ENCODE results near the gene TULP4.
A peak's percentile ranks its signal among the peaks of the same experiment; 100 is the strongest.
"Not testable (repeated sequence)": the region's sequence is repeated elsewhere in the genome, so short reads cannot be mapped to it uniquely, and the experiment has no call there.

Gene TULP4

DNA sequence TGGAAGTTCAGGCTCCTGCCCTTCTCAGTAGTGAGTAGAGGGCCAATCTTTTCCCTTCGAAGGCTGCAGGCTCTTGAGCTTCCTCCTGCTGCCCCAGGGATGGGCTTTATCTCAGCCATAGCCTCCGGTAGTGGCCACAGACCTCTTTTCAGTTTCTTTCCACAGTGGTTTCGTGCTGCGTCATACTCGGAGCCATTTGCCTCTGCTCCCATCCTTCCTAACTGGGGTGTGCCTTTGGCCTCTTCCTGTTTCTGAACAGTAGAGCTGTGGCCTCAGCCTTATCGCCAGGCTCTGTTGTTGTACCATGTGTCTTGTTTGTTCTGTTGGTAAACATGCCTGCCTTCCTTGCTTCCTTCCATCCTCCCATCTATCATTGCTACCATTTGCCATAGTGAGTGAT lies 54.1 kb downstream of the TULP4 start:
- no peak for DNase-seq

DNA sequence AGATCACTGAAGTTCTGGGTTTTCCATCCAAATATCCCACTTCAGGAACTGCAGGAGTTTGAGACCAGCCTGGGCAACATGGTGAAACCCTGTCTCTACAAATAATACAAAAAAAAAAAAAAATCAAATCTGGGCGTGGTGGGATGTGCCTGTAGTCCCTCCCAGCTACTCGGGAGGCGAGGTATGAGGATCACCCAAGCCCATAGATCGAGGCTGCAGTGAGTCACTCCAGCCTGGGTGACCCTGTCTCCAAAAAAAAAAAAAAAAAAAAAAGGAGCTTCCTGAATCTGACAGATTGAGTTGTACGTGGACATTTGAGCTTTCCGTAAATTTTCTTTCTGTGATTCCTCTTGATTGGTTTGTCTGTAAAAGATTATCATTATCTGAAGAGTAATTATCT lies 55.6 kb downstream of the TULP4 start:
- DNase-seq = no peak

DNA sequence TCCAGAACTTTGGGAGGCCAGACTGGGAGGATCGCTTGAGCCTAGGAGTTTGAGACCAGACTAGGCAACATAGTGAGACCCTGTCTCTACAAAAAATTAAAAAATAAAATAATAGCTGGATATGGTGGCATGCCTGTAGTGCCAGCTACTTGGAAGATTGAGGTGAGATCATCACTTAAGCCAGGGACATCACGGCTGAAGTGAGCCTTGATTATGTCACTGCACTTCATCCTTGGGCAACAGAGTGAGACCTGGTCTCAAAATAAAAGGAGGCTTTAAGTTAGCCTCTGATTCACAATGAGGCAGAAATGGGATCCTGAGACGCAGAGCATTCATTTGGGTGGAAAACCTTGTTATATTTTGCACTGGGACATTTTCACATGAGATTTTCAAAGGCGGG lies 57.0 kb downstream of the TULP4 start:
- DNase-seq = no peak

DNA sequence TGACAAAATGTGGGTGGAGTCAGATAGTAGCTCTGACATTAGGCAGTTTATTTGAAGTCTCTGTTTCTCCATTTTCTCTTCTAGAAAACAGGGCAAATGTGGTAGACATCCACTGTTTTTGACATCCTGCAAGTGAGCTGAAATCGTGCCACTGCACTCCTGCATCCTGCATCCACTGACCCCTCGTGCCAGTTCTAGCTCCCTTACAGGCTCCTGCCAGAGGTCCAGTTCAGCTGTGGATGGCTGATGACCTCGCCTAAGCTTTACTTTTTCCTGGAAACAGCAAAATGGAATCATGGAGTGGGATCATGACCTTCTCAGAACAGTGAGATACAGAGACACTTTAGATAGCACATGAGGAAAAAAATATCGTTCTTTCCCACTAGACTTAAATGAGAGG lies 58.5 kb downstream of the TULP4 start:
- DNase-seq = no peak

DNA sequence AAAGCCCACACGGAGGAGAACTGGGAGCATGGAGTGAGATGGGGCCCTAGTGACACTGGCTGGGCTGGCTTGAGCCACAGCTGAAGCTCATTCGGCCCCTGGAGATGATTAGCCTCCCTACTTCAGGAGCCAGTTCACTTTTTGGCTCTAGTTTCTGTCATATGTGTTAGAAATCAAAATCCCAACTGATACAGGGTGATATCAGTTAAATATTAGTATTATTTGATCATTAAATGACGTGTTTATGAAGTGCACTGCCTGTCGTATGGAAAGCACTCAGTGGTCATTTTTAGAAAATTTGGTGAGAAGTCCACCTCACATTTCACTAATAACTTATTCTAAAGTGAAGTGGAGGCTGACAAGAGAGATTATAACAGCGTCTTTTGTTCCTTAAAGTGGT lies 59.0 kb downstream of the TULP4 start:
- DNase-seq = no peak

DNA sequence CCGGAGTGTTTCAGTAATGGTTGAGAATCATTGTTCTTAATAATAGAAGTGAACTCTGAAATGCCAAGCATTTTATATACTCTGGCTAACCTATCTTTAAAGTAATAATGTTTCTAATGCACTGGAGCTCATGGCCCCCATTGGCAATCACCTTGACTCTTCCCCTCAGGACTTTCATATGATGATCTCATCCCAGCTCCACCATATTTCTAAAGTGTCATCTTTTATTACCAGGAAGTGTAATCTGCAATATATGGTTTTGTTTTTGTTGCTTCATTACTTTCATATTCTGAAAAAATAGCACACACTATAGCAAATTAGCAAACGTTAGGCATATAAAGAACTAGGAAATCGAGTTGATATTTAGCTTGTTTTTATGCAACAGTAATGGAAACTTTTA lies 60.3 kb downstream of the TULP4 start:
- no peak for DNase-seq

DNA sequence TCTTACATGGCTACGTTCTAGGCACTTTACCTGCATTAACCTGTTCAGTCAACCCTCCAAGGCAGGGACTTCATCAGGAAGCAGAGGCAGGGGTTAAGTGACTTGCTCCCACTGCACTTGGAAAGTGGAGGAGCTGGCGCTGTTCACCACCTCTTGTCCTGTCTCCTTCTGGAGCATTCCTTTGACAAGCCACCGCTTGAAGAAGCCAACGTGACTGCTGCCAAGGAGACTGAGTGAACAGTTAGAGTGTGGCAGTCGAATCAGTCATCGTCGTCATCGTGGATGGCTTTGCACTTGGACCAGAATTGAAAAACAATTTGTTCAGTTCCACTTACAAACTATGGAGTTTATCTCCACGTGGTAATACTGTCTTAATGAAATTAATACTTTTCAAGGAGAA lies 60.9 kb downstream of the TULP4 start:
- no peak for DNase-seq

DNA sequence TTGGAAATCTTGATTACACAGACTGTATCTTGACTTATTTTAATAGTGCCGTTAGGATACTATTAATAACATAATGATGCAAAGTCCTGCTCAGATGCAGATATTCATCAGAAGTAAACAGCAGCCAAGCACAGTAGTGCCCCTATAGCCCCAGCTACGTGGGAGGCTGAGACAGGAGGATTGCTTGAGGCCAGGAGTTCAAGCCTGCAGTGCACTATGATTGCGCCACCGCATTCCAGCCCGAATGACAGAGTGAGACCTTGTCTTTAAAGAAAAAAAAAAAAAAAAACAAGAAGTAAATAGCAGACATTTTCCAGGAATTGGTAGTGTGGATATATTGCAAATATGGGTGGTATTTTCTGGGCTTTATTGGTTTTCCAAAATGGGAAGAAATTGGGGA lies 61.8 kb downstream of the TULP4 start:
- no peak for DNase-seq

DNA sequence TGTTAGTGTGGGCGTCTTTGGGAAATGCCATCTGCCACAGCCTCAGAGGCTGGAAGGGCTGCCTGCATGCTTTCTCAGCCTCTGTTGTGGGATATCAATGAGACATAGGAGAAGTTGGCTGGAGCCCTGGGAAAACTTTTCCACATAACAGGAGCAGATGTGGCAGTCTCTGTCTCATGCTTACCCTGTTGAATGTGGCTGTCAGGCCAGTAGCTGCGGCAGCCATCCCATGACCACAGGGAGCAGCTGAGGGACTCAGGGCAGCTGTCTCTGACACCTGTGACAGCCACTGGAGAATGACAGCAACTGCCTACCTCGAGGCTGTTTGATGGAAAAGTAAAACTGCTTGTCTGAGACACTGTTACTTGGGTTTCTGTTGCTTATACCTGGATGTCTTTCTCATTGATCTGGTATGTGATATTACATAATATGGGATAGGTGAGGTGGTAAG lies 64.4 kb downstream of the TULP4 start:
- DNase-seq = no peak

DNA sequence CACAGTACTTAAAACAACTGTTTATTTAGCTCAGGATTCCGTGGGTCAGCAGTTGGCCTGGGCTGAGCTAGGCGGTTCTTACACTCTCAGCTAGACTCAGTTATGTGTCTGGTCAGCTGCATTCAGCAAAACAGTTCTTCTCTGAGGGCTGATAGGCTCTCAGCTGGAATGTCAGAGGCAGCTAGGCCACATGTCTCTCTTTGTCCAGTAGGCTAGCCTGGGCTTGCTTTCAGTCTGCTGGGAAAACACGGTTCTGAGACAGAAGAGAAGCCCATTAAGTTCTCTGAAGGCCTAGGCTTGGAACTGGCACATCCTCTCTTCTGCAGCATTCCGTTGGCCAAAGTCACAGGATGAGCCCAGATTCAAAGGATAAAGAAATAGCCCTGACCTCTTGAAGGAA lies 65.6 kb downstream of the TULP4 start:
- peak in 1 of 2 experiments; percentile 15 for DNase-seq

DNA sequence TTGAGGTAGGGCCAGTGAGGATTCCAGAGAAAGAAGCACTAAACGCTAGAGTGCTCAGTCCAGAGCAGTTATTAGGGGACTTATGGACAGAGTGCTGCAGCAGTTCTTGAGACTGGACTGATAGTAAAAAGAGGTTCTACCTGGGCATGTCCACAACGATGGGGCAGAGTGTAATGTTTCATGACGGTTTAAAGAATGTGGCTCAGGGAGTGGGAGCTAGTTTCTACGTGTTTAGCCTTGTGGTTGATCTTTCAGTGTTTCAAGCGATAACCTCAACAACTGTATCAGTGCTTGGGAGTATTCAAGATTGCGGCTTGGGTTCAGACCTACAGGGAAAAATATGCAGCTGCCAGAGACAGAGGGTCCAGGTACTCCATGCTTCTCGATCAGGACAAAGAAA lies 67.1 kb downstream of the TULP4 start:
- DNase-seq = no peak

DNA sequence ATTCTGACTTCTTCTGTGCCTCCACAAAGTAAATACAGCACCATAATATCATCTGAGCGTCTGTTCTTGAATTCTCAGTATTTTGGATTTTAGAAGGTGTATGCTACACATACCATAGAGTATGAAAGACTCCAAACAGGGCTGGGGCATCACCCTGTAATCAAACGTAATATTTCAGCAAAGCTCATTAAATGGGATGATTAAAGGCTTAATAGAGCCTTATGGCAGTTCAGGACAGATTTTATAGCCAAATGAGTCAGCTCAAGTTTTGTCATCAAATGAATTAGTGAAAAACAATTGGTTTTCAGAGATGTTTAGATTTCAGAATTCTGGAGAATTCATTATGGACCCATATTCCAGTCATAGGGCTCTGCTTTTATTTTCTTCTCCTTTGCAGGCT lies 68.9 kb downstream of the TULP4 start:
- DNase-seq = no peak

DNA sequence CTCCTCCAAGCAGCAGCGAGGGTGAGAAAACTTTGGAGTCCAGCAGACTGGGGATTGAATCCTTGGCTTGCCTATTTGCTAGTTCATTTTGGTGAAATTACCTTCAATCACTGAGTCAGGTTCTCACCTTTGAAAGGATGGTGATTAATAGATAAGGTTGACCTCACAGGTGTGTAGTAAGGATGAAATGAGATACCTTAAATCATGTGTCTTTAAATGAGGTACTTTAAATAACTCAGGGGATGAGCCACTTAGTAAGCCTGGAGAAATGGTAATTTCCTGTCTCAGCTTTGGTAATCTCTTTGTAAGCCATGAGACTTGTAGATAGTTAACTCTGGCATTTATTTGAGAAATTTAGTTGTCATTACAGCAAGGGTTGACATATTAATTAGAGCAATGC lies 70.2 kb downstream of the TULP4 start:
- no peak for DNase-seq

DNA sequence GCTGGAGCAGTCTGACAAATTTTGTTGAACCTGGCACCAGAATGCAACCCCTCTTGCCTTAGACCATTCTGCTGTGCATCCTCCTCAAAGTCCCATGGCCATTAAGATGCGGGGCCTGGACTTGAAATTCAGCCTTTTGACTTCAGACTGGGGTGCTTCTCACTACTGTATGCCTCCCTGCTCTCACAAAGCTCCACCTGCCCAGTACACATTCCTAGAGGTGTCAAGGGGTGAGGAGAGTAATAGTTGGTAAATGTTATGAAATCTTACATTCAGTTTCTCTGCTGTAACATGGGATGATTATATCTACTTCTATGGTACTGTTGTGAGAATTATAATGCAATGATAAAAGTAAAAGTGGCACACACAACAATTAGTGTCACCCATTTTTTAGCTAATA lies 70.8 kb downstream of the TULP4 start:
- DNase-seq = no peak

DNA sequence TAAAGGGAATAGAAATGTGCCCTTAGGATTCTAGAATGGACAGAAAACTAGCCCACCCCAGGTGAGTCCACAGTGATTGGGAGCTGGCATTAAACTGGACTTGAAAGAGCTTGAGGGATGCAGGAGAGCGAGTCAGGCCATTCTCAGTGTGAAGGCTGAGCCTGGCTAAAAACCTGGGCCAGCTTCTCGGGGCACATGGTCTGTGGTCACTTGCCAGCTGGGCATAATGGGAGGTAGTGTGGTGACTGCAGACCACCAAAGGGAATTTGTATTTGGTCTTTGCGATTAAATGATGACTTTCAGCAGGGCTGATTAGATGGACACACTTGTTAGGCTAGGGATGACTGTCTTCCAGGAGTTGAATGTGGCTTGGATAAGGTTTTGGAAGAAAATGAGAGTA lies 71.3 kb downstream of the TULP4 start:
- DNase-seq = no peak

DNA sequence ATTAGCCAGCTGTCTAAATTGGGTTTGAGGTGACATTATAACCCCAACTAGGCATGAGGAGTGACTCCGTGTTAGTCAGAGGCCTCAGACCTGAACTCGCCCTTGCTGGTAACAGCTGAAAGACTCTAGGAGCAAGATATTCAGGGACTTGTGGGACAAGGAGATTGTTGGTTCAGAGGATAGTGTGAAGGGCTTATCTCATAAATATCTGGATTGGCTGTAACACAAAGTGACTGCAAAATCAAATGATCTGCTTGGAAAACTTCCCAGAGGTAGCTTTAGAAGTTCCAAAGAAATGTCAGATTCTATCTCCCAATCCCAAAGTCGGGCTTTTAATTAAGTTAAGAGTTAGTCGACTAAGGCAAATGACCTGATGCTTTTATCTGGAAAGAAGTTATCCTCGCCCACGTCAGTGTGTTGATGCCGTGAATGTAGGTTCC lies 72.4 kb downstream of the TULP4 start:
- no peak for DNase-seq

DNA sequence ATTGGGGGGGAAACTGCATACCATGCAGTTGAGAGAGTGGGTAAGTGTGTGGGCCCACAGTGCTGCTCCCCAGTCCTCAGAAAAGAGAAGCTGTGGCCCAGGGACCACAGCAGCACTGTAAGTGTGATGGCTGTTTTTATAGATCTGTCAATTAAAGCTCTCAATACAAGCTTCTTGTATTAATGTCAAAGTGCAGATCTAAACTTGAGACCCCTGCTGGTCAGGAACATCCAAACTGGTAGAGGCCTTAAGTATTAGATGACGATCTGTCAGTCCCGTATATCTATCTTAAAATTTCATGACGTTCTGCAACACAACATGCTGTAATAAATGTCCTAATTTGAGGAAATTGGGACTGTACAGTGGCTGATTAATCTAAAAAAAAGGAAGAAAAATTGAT lies 74.8 kb downstream of the TULP4 start:
- DNase-seq = peak in 1 of 2 experiments; percentile 10

DNA sequence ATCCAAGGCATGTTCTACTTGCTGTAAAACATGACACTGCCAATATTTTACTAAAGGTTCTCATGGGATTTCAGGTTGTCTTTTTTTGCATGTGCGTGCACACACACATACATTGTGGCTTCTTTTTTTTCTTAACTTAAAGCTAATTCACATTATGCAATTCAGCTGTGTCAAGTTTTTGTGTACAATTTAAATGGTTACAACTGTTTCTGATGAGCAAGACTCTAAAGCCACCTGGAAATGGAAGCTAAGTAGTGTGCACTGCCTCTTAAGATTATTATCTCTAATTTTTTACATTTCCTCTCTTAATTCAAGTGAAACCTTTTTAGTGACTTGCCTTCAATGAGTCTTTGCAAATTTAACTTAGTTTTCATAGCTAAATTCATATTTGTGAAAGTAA lies 75.3 kb downstream of the TULP4 start:
- peak in 1 of 2 experiments; percentile 38 for DNase-seq

DNA sequence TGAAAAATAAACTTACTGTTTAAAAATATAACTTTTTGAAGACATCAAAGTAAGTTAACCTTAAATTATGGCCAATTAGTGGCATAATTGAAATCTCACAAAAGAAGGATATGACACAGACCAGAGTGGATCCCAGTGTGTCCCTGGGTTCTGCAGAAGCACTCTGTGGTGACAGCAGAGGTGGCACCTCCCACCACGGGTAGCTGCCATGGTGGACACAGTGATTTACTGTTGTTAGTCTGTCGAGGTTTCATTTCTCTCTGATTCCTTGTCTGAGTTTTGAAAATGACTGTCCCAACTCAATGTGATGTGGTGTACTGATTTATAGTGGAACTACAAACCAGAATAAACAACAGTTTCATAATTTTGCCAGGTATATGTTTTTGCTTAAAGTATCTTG lies 76.5 kb downstream of the TULP4 start:
- DNase-seq = no peak

DNA sequence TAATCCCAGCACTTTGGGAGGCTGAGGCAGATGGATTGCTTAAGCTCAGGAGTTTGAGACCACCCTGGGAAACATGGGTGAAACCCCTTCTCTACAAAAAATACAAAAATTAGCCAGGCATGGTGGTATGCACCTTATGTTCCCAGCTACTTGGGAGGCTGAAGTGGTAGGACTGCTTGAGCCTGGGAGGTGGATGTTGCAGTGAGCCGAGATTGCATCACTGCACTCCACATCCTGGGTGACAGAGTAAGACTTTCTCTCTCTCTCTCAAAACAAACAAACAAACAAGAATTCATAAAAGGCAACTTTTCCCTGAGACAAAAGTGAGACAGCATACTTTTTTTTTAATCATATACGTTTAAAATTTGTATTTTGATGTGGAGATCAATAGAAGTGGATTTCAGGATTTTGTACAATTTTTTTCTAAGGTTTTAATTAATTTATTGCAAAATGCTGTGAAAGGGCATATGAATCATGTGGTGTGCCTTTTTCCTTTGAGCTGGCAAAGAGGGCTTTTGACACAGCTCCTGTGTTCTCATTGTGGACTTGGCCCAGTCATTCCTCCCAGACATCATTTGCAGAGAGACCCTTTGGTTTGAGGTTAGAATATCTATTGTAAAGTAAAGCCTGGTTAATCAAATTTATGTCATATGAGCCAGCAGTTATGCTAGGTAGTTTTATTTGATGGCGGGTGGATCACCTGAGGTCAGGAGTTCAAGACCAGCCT lies 77.1 kb downstream of the TULP4 start:
- DNase-seq = no peak

DNA sequence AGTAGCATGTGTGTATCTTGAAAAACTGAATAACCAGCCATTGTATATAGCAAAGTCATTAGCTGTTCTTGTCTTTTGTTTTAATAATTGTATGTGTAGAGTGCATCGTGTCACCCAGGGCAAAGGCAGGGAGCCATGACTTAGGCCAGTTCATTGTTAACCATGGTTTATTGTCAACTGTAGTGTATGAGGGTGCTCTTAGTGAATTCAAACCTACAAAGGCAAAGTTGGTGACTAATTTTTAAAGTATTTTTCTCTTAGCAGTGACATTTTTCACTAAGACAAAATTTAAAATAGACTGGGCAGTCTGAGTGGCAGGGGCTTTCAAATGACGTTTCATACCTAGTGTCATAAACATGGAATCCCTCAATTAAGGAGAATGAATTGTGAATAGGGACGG lies 79.0 kb downstream of the TULP4 start:
- DNase-seq = no peak

DNA sequence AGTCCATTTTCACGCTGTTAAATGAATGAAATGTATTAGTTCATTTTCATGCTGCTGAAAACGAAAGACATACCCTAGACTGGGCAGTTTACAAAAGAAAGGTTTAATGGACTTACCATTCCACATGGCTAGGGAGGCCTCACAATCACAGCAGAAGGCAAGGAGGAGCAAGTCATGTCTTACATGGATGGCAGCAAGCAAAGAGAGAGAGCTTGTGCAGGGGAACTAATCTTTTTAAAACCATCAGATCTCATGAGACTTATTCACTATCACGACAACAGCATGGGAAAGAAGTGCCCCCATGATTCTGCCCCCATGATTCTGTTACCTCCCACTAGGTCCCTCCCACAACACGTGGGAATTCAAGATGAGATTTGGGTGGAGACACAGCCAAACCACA lies 79.7 kb downstream of the TULP4 start:
- not testable (repeated sequence) for DNase-seq

DNA sequence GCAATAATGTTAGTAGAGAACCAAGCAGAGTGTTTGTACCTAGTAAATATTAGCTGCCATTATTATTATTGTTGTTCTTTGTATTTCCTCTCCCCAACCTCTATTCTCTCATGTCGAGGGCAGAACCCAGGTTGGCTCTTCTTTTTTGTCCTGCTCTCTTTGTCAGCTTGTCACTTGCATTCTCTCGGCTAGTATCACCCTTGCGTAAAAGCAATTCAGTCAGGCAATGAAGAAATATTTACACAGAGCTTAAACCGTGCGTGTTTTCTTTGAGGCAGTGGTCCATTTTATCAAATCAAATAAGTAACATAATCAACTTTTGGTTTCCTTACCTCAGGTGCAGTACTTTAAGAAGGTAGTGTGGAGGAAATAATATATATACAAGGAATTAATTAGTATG lies 83.9 kb downstream of the TULP4 start:
- DNase-seq = no peak

DNA sequence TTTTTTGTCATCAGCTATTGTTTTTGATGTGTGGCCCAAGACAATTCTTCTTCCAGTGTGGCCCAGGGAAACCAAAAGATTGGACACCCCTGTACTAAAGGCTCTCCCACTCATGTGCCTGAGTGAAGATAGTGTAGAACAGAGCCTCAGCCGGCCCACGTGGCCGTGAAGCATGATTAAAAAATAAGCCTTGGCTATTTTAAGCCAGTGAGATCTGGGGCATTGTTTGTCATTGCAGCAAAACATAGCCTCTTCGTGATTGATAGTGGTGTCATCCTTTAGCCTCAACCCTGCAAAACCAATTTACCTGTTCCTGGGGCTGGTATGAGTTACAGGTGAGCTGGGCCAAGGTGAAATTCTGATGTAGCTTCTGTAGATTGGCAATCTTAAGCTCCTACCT lies 85.3 kb downstream of the TULP4 start:
- no peak for DNase-seq

DNA sequence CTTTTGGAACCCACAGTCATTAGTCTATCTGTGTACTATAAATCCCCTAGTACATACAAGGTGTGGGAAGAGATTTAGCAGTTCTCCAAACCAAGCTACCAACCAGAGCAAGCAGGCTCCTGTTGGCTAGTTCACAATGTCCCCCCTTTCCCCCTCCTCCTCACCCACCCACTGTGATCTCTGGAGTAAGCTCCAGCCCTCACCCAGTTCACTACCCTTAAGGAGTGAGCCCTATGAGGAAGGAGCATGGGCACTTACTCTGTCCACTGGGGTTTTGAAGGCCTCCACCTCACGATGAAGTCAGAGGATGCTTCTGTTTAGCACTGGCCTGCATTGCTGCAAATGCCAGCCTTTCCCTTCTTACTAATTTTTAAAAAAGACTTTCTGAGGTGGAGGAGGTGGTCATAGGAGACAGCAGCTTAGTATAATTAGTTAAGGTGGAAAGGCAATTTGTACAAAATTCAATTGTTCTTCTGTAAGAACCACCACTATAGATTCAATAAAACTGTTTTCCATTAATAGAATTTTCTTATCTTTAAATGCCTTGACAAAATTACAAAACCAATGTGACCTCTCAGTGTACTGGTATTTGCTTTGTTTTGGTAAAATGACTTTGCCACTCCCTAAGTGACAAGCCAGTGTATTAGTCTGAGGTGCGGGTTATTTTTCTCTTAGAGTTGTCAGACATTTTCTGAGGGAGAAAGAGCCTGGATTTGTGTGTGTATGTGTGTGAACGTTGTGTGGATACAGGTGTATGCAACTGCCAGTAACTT lies 86.2 kb downstream of the TULP4 start:
- DNase-seq = no peak
